Transverse colon (tissue), 3 donors: ENCODE measurements around the gene PPP1R13B.
A peak's percentile ranks its signal among the peaks of the same experiment; 100 is the strongest.

Experiments
- POLR2A ChIP-seq: fragments of 450-650 bp; IDR thresholded peaks from one replicate; pipeline ENCODE4 v1.6.1; 2016; ENCODE audit warnings: antibody characterized with exemption, mild to moderate bottlenecking, moderate library complexity
- TF ChIP-seq, protein P1 (sequence below), 5 experiments: fragments of 200-600 bp in 3 of 5; fragments of 450-650 bp in 2 of 5; sonication (generic) in 3 of 5; IDR thresholded peaks; 1 replicate in 2 of 5; 2 replicates in 3 of 5; pipeline ENCODE4 v1.5.1; 2016 to 2017; ENCODE audit warnings: antibody characterized with exemption in 5 of 5, inconsistent platforms in 3 of 5, mild to moderate bottlenecking in 2 of 5, moderate library complexity in 1 of 5

DNA sequence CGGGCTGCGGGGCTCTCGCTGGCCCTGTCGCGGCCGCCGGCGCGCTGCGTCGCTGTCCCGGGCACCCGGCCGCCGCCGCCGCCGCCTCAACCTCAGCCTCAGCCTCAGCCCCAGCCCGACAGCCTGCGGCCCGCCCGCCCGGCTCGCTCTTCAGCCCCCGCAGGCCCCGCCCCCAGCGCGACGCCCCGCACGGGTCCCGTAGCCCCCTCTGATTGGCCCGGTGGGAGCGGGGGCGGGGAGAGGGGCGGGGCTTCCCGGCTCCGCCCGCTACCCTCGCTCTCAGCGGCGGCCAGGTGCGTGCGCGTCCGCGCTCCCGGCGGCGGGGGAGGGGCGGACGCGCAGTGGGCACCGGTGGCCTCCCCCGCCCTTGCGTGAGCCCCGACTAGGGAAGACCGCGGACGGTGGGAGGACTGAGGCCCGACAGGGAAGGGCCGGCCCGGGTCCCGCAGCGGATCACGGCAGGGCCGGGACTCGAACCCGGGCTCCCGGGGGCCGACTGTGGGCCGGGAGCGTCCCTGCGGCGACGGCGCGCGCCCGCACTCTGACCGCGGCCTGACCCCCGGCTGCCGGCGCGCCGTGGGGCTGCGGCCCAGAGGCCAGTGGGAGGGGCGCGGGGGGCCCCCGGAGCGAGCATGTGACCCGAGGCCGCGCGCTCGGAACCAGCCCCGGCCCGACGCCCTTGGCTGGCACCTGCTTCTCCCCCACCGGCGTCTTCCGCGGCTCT lies at the start of gene PPP1R13B:
- TF ChIP-seq, protein P1, sequence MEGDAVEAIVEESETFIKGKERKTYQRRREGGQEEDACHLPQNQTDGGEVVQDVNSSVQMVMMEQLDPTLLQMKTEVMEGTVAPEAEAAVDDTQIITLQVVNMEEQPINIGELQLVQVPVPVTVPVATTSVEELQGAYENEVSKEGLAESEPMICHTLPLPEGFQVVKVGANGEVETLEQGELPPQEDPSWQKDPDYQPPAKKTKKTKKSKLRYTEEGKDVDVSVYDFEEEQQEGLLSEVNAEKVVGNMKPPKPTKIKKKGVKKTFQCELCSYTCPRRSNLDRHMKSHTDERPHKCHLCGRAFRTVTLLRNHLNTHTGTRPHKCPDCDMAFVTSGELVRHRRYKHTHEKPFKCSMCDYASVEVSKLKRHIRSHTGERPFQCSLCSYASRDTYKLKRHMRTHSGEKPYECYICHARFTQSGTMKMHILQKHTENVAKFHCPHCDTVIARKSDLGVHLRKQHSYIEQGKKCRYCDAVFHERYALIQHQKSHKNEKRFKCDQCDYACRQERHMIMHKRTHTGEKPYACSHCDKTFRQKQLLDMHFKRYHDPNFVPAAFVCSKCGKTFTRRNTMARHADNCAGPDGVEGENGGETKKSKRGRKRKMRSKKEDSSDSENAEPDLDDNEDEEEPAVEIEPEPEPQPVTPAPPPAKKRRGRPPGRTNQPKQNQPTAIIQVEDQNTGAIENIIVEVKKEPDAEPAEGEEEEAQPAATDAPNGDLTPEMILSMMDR (IDR thresholded peaks at IDR 0.05), result no peak
- TF ChIP-seq POLR2A, result peak; percentile 40
